Neural progenitor cell (in vitro differentiated cells): ENCODE measurements around the gene NCKIPSD. TPM values are rescaled to one million over a fixed set of nuclear protein-coding genes. Genes with fewer than 3 reads are reported as not detected.

Experiments
- DNase-seq: peaks from one replicate; pipeline ENCODE4 v3.0.0-alpha.2; 2016; ENCODE audit warnings: low spot score
- H2AFZ ChIP-seq: fragments of 200-600 bp; sonication (generic); replicated peaks from 2 replicates; pipeline ENCODE4 v1.6.1; 2016; ENCODE audit warnings: antibody characterized with exemption
- H3F3A ChIP-seq: fragments of 200-600 bp; sonication (generic); 2 replicates; pipeline ENCODE4 v1.6.1; 2016; ENCODE audit warnings: antibody characterized with exemption, low read depth
- H3K27ac ChIP-seq: fragments of 200-600 bp; sonication (generic); 2 replicates; pipeline ENCODE4 v1.5.1; 2016; ENCODE audit warnings: mild to moderate bottlenecking
- H3K27me3 ChIP-seq: fragments of 200-600 bp; sonication (generic); 2 replicates; pipeline ENCODE4 v1.6.1; 2016; ENCODE audit warnings: mild to moderate bottlenecking, moderate library complexity
- H3K36me3 ChIP-seq: fragments of 200-600 bp; sonication (generic); 2 replicates; pipeline ENCODE4 v1.5.1; 2016
- H3K4me1 ChIP-seq: fragments of 200-600 bp; sonication (generic); 2 replicates; pipeline ENCODE4 v1.6.1; 2016; ENCODE audit warnings: mixed run types
- H3K4me2 ChIP-seq: fragments of 200-600 bp; sonication (generic); 2 replicates; pipeline ENCODE4 v1.6.1; 2016
- H3K4me3 ChIP-seq: fragments of 200-600 bp; sonication (generic); 2 replicates; pipeline ENCODE4 v1.5.1; 2016
- H3K79me2 ChIP-seq: fragments of 200-600 bp; sonication (generic); 2 replicates; pipeline ENCODE4 v1.6.1; 2016; ENCODE audit warnings: low read depth
- H3K9ac ChIP-seq: fragments of 200-600 bp; sonication (generic); 2 replicates; pipeline ENCODE4 v1.6.1; 2016
- H3K9me3 ChIP-seq: fragments of 200-600 bp; sonication (generic); 2 replicates; pipeline ENCODE4 v1.5.1; 2016; ENCODE audit warnings: low read depth
- H4K20me1 ChIP-seq: fragments of 200-600 bp; sonication (generic); 2 replicates; pipeline ENCODE4 v1.6.1; 2016; ENCODE audit warnings: low read depth
- H3K27ac Mint-ChIP-seq: 3 replicates; pipeline ENCODE4 v1.8.0; 2021; ENCODE audit warnings: mixed read lengths
- H3K27me3 Mint-ChIP-seq: 2 replicates; pipeline ENCODE4 v1.8.0; 2022; ENCODE audit warnings: low read depth, mild to moderate bottlenecking, inconsistent platforms, moderate library complexity, mixed read lengths; ENCODE audit not compliant: insufficient read depth
- H3K36me3 Mint-ChIP-seq: 3 replicates; pipeline ENCODE4 v1.8.0; 2021; ENCODE audit warnings: mixed read lengths
- H3K4me1 Mint-ChIP-seq: 3 replicates; pipeline ENCODE4 v1.8.0; 2021; ENCODE audit warnings: mixed read lengths
- H3K4me3 Mint-ChIP-seq: 3 replicates; pipeline ENCODE4 v1.8.0; 2021; ENCODE audit warnings: mild to moderate bottlenecking, moderate library complexity, mixed read lengths
- H3K9me3 Mint-ChIP-seq: 3 replicates; pipeline ENCODE4 v1.8.0; 2020; ENCODE audit warnings: mixed read lengths
- EZH2 ChIP-seq: fragments of 200-600 bp; sonication (generic); IDR thresholded peaks from 2 replicates; pipeline ENCODE4 v1.6.1; 2017; ENCODE audit warnings: antibody characterized with exemption, mild to moderate bottlenecking, moderate library complexity
- EZH2phosphoT487 ChIP-seq: fragments of 200-600 bp; sonication (generic); IDR thresholded peaks from 2 replicates; pipeline ENCODE4 v1.6.1; 2017; ENCODE audit warnings: antibody characterized with exemption
- total RNA-seq: library from RNA; depleted of rRNA; stranded (reverse); fragments of >200 nt; gene quantifications from 2 replicates; pipeline ENCODE4 v1.2.3, GENCODE V29; 2015; ENCODE audit warnings: low replicate concordance
- TF ChIP-seq, protein P1 (sequence below): fragments of 200-600 bp; sonication (generic); IDR thresholded peaks from 2 replicates; pipeline ENCODE4 v1.5.1; 2017; ENCODE audit warnings: antibody characterized with exemption, mild to moderate bottlenecking

NCKIPSD gene
- total RNA-seq, 1 donor from 2014 or later = 32.8 TPM

DNA sequence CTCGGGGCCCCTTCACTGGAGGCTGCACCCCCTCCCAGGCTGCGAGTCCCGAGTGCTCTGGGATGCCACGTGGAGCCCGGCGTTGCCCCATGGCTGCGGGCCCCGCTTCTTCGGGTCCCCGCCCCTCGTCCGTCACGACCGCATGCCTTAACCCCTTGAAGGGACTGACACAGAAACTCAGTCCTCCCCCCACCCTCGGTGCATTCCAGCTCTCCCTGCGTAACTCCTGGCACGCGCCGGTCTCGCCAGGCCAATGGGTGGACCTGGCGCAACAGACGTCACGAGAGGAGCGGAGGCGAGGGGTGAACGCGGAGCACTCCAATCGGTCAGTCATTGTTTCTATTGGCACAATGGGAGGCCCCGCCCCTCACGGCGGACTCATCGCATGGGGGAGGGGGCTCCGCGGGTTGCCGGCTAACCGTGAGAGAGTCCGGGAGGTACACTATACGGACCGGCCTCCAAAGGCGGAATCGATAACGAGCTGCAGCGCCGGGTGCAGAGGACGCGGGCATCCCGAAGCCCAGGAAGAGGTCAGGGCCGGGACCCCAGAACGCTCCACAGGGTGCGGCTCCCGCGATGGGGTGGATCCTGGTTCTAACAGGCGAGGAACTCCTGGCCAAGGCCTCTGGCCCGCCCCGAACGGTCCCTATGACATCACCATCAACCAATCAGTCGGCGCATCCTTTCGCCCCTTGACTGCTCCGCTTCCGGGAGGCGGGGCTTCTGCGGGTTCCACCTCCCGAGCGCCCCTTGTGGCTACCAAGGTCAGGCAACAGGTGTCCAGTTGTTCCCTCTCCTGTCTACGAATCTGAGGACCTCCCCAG lies 22.0 kb downstream of the NCKIPSD start:
- Histone ChIP-seq H3K36me3 (peaks cover 6% of the 10 kb centered on the region), H3K4me3 (peak overlapping the region; percentile 54), H2AFZ (peak overlapping the region; percentile 64), H3K9ac (peak overlapping the region; percentile 69), H3K4me2 (peak overlapping the region; percentile 95), H3K4me1 (peaks cover 4% of the 10 kb centered on the region), H3K9me3 (no peaks in the 10 kb centered on the region), H3K27ac (peak overlapping the region; percentile 99), H3K27me3 (no peaks in the 10 kb centered on the region), H3F3A (peaks cover 30% of the 10 kb centered on the region), H4K20me1 (peaks cover 35% of the 10 kb centered on the region), H3K79me2 (peaks cover 13% of the 10 kb centered on the region)
- peaks cover 7% of the 10 kb centered on the region for H3K27me3 Mint-ChIP-seq
- TF ChIP-seq EZH2phosphoT487 (no peak), EZH2 (no peak)
- TF ChIP-seq, protein P1, sequence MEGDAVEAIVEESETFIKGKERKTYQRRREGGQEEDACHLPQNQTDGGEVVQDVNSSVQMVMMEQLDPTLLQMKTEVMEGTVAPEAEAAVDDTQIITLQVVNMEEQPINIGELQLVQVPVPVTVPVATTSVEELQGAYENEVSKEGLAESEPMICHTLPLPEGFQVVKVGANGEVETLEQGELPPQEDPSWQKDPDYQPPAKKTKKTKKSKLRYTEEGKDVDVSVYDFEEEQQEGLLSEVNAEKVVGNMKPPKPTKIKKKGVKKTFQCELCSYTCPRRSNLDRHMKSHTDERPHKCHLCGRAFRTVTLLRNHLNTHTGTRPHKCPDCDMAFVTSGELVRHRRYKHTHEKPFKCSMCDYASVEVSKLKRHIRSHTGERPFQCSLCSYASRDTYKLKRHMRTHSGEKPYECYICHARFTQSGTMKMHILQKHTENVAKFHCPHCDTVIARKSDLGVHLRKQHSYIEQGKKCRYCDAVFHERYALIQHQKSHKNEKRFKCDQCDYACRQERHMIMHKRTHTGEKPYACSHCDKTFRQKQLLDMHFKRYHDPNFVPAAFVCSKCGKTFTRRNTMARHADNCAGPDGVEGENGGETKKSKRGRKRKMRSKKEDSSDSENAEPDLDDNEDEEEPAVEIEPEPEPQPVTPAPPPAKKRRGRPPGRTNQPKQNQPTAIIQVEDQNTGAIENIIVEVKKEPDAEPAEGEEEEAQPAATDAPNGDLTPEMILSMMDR = peak; percentile 89
- peaks cover 20% of the 10 kb centered on the region for H3K4me1 Mint-ChIP-seq
- H3K4me3 Mint-ChIP-seq = peak overlapping the region; percentile 97
- H3K9me3 Mint-ChIP-seq = peaks cover 3% of the 10 kb centered on the region
- DNase-seq = peak; percentile 99
- H3K27ac Mint-ChIP-seq = peak overlapping the region; percentile 99
- H3K36me3 Mint-ChIP-seq = peaks cover 22% of the 10 kb centered on the region

DNA sequence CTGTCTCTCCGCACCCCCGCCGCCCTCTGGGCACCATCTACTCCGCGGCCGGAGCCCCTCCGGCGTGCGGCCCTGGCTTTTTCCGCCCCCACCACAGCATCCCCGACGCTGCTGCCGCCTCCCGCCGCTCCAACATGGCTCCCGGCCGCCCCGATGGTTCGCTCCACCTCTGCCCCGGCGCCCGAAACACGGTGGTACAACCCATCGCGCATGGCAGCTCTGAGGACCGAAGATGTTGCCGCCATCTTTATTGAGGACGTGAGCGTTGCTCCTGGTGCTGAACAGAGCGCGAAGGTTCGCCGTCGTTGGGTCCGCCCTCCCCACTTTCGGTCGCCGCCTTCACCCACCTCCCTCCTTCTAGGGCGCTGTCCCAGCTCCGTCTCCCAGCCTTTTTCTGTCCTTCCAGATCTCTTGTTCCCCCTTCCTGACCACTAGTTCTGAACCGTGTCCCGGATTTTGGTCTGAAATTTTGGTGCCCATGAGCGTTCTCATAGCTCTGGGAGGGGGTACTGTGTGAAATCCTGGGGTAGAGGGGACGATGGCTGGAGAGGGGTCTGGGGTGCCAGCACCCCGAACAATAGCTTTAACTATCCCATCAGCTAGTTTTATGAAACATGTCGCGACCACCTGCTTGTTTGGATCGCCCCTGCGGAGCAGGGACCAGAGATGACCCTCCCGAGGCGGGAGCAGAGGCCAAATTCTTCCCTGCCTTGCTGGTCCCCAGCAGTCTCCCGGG lies 22.8 kb downstream of the NCKIPSD start, which contains the start of gene CELSR3:
Gene CELSR3 (minus strand): TSS at position 134 of the 736 bp plus-strand sequence. CDS start 252 bp downstream, outside the sequence.
- peaks cover 20% of the 10 kb centered on the region for H3K4me1 Mint-ChIP-seq
- peaks cover 43% of the 10 kb centered on the region for H4K20me1 ChIP-seq
- TF ChIP-seq EZH2 (no peak), EZH2phosphoT487 (no peak)
- TF ChIP-seq, protein P1 = no peak
- H3K4me3 Mint-ChIP-seq = peak within 1 kb of the TSS; percentile 97
- peak within 1 kb of the TSS; percentile 95 for H3K4me2 ChIP-seq
- H3K9me3 ChIP-seq = no peaks in the 10 kb centered on the region
- peaks cover 13% of the 10 kb centered on the region for H3K79me2 ChIP-seq
- H3K9me3 Mint-ChIP-seq = peaks cover 3% of the 10 kb centered on the region
- H3K36me3 ChIP-seq = no peaks in the 10 kb centered on the region
- H3K4me3 ChIP-seq = peak within 1 kb of the TSS; percentile 54
- H2AFZ ChIP-seq = peak within 1 kb of the TSS; percentile 64
- DNase-seq = peak; percentile 96
- H3K27ac Mint-ChIP-seq = peak within 1 kb of the TSS; percentile 99
- peaks cover 21% of the 10 kb centered on the region for H3K36me3 Mint-ChIP-seq
- H3K9ac ChIP-seq = peak within 1 kb of the TSS; percentile 69
- peak within 1 kb of the TSS; percentile 99 for H3K27ac ChIP-seq
- peaks cover 7% of the 10 kb centered on the region for H3K27me3 Mint-ChIP-seq
- H3K4me1 ChIP-seq = peaks cover 4% of the 10 kb centered on the region
- peaks cover 30% of the 10 kb centered on the region for H3F3A ChIP-seq
- H3K27me3 ChIP-seq = no peaks in the 10 kb centered on the region

DNA sequence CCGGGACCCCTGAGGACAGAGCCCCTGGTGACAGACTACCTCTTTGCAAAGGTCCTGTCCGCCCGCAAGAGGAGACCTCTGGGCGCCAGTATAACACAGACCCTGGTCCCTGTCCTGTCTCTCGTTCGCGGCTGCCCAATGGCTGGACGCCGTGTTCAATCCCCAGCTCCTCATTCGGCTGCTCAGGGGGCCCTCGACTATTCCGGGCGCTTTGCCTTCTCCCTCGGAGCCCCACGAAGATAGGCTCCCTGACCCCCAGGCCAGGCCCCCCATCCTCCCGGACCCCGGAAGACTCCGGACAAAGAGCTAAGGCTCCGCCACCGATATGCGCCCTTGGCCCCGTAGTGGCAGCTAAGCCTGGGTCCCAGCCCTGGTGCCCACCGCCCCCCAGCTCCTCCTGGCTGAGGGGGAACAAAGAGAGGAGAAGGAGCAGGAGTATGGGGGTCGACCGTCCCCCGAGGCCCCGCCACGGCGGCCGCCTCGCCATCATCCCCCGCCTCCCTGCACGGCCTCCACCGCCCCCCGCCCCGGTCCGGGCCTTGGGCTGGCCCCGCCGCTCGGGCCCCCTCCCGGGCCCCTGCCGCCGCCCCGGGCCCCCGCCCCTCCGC lies 23.5 kb downstream of the NCKIPSD start:
- peak overlapping the region; percentile 54 for H3K4me3 ChIP-seq
- H3K27ac Mint-ChIP-seq = no peak overlapping the region

More for the DNA sequence above, 23.5 kb downstream of the NCKIPSD start:
- Mint-ChIP-seq H3K27me3 (peaks cover 12% of the 10 kb centered on the region), H3K9me3 (peaks cover 3% of the 10 kb centered on the region), H3K4me1 (peaks cover 20% of the 10 kb centered on the region), H3K36me3 (peaks cover 26% of the 10 kb centered on the region), H3K4me3 (peak overlapping the region; percentile 85)
- no peaks in the 10 kb centered on the region for H3K9me3 ChIP-seq
- peak overlapping the region; percentile 95 for H3K4me2 ChIP-seq
- H3K27me3 ChIP-seq = no peaks in the 10 kb centered on the region
- H2AFZ ChIP-seq = no peak overlapping the region
- TF ChIP-seq EZH2 (no peak), EZH2phosphoT487 (no peak)
- TF ChIP-seq, protein P1 = no peak
- peaks cover 4% of the 10 kb centered on the region for H3K4me1 ChIP-seq
- peaks cover 32% of the 10 kb centered on the region for H3F3A ChIP-seq
- peaks cover 13% of the 10 kb centered on the region for H3K79me2 ChIP-seq
- peaks cover 48% of the 10 kb centered on the region for H4K20me1 ChIP-seq
- H3K9ac ChIP-seq = no peak overlapping the region
- DNase-seq = peak; percentile 59
- H3K27ac ChIP-seq = no peak overlapping the region
- no peaks in the 10 kb centered on the region for H3K36me3 ChIP-seq
